Activated CD8-positive, alpha-beta memory T cell treated with anti-CD3 and anti-CD28 coated beads, Interleukin-2, amount 50 U/mL, for 4 hours (primary cell): ENCODE measurements around the gene NCAPD2.

ENCODE experiments used
- DNase-seq: peaks from one replicate; pipeline ENCODE4 v3.0.0-alpha.2; 2020

NCAPD2 gene

DNA sequence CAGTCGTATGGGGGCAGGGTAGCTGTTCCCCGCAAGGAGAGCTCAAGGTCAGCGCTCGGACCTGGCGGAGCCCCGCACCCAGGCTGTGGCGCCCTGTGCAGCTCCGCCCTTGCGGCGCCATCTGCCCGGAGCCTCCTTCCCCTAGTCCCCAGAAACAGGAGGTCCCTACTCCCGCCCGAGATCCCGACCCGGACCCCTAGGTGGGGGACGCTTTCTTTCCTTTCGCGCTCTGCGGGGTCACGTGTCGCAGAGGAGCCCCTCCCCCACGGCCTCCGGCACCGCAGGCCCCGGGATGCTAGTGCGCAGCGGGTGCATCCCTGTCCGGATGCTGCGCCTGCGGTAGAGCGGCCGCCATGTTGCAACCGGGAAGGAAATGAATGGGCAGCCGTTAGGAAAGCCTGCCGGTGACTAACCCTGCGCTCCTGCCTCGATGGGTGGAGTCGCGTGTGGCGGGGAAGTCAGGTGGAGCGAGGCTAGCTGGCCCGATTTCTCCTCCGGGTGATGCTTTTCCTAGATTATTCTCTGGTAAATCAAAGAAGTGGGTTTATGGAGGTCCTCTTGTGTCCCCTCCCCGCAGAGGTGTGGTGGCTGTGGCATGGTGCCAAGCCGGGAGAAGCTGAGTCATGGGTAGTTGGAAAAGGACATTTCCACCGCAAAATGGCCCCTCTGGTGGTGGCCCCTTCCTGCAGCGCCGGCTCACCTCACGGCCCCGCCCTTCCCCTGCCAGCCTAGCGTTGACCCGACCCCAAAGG, 41.2 kb downstream of the NCAPD2 start:
- DNase-seq, result peak; percentile 69

DNA sequence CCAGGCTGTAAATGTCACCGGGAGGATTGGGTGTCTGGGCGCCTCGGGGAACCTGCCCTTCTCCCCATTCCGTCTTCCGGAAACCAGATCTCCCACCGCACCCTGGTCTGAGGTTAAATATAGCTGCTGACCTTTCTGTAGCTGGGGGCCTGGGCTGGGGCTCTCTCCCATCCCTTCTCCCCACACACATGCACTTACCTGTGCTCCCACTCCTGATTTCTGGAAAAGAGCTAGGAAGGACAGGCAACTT, 41.7 kb downstream of the NCAPD2 start:
- no peak for DNase-seq

DNA sequence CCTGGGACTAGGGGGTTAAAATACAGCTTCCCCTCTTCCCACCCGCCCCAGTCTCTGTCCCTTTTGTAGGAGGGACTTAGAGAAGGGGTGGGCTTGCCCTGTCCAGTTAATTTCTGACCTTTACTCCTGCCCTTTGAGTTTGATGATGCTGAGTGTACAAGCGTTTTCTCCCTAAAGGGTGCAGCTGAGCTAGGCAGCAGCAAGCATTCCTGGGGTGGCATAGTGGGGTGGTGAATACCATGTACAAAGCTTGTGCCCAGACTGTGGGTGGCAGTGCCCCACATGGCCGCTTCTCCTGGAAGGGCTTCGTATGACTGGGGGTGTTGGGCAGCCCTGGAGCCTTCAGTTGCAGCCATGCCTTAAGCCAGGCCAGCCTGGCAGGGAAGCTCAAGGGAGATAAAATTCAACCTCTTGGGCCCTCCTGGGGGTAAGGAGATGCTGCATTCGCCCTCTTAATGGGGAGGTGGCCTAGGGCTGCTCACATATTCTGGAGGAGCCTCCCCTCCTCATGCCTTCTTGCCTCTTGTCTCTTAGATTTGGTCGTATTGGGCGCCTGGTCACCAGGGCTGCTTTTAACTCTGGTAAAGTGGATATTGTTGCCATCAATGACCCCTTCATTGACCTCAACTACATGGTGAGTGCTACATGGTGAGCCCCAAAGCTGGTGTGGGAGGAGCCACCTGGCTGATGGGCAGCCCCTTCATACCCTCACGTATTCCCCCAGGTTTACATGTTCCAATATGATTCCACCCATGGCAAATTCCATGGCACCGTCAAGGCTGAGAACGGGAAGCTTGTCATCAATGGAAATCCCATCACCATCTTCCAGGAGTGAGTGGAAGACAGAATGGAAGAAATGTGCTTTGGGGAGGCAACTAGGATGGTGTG, 42.3 kb downstream of the NCAPD2 start:
- no peak for DNase-seq

DNA sequence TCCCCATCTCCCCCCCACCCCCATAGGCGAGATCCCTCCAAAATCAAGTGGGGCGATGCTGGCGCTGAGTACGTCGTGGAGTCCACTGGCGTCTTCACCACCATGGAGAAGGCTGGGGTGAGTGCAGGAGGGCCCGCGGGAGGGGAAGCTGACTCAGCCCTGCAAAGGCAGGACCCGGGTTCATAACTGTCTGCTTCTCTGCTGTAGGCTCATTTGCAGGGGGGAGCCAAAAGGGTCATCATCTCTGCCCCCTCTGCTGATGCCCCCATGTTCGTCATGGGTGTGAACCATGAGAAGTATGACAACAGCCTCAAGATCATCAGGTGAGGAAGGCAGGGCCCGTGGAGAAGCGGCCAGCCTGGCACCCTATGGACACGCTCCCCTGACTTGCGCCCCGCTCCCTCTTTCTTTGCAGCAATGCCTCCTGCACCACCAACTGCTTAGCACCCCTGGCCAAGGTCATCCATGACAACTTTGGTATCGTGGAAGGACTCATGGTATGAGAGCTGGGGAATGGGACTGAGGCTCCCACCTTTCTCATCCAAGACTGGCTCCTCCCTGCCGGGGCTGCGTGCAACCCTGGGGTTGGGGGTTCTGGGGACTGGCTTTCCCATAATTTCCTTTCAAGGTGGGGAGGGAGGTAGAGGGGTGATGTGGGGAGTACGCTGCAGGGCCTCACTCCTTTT, 43.1 kb downstream of the NCAPD2 start:
- DNase-seq, result no peak

DNA sequence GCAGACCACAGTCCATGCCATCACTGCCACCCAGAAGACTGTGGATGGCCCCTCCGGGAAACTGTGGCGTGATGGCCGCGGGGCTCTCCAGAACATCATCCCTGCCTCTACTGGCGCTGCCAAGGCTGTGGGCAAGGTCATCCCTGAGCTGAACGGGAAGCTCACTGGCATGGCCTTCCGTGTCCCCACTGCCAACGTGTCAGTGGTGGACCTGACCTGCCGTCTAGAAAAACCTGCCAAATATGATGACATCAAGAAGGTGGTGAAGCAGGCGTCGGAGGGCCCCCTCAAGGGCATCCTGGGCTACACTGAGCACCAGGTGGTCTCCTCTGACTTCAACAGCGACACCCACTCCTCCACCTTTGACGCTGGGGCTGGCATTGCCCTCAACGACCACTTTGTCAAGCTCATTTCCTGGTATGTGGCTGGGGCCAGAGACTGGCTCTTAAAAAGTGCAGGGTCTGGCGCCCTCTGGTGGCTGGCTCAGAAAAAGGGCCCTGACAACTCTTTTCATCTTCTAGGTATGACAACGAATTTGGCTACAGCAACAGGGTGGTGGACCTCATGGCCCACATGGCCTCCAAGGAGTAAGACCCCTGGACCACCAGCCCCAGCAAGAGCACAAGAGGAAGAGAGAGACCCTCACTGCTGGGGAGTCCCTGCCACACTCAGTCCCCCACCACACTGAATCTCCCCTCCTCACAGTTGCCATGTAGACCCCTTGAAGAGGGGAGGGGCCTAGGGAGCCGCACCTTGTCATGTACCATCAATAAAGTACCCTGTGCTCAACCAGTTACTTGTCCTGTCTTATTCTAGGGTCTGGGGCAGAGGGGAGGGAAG, 43.9 kb downstream of the NCAPD2 start:
- DNase-seq, result peak; percentile 86

DNA sequence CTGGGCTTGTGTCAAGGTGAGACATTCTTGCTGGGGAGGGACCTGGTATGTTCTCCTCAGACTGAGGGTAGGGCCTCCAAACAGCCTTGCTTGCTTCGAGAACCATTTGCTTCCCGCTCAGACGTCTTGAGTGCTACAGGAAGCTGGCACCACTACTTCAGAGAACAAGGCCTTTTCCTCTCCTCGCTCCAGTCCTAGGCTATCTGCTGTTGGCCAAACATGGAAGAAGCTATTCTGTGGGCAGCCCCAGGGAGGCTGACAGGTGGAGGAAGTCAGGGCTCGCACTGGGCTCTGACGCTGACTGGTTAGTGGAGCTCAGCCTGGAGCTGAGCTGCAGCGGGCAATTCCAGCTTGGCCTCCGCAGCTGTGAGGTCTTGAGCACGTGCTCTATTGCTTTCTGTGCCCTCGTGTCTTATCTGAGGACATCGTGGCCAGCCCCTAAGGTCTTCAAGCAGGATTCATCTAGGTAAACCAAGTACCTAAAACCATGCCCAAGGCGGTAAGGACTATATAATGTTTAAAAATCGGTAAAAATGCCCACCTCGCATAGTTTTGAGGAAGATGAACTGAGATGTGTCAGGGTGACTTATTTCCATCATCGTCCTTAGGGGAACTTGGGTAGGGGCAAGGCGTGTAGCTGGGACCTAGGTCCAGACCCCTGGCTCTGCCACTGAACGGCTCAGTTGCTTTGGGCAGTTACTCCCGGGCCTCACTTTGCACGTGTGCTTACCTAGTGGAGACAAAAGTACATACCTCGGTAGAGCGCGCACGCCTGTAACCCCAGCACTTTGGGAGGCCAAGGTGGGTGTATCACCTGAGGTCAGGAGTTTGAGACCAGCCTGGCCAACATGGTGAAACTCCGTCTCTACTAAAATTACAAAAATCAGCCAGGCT, 44.8 kb downstream of the NCAPD2 start:
- no peak for DNase-seq

DNA sequence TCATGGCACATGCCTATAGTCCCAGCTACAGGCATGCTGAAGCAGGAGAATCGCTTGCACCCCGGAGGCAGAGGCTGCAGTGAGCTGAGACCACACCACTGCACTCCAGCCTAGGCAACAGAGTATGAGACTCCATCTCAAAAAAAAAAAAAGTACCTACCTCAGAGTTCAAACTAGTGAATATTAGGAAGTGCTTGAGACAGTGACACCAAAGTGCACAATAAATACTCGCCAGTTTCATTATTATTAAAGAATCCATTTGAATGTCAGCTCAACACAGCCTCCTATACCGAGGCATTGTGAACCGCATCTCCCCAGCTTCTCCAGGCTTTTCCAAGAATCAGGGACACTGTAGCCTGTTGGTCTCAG, 45.4 kb downstream of the NCAPD2 start:
- no peak for DNase-seq

DNA sequence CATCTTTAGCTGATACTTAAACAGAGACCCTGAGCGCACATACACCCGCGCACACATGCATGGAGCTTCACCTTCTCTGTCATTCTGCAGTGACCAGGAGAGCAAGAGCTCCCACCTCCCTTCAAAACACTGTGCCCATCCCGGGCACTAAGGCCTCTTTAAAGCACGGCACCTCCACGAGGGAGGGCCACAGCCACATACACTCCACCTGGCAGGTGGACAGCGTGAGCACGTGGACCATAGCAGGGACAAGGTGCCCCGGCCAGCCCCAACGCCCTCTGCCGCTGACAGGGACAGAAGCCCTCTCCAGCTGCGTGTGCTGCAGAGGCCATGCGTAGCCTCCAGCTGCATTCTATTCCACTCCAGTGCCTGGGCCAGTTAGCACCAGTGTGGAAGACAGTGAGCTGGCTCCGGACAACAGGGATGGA, 45.8 kb downstream of the NCAPD2 start:
- DNase-seq, result no peak

DNA sequence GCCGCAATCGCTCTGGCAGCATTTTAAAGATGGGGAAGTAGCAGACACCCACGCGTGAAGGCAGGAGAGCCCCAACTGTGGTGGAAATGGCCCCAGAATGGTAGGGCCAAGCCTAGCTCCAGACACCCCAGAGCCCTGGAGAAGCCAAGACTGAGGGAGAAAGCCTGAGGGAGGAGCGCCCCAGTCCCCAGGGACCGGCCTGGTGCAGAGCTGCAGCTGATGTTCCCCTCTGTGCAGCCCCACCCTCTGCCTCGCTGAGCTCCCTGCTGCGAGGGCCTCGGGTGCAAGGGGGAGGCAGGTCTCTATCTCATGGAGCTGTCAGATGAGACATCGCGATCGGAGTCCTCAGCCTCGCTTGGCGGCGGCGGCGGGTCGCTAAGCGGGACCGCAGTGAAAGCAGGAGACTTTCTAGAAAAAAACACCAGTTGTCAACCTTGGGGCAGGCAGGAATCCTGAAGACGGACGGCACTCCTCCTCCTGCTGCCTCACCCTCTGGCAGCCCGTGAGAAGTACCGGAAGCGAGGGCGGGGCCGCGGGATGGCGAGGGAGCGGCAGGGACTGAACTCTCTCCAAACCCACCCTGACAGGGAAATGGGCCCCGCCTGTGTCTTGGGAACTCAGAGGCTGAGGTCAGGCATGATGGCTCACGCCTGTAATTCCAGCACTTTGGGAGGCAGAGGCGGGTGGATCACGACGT, 46.4 kb downstream of the NCAPD2 start:
- no peak for DNase-seq

DNA sequence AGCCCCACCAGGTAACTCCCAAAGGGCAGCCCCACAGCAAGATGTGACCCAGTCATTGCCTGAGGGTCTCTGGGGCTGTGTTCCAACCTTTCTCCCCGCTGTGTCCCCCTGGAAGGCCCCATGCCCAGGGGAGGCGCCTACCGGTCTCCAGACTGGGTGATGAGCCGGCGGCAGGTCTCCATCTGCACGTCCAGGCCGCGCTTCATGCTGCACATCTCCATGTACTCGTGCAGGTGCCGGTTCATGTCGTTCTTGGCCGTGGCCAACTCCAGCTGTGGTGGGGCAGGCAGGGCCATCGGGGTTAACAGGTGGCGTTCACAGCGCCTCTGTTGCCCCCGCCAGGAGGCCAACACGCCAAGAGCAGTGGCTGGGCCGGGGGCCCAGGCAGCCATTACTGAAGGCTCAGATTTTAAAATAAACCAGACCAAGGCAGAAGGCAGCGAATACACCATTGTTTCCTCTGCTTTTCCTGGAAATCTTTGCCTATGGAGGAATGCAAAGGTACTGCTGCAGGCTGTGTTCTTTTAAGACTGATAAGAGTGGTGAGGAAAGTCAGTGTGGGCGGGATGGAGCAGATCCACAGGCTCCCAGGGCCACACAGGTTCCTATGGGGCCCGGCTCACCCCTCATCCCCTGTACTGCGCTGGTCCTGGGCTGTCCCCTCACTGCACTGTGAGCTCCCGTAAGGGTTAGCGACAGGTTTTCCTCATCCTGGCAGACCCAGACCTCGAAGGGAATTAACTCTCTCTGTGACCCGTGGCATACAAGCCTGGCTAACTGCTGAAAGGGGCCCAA, 47.7 kb downstream of the NCAPD2 start:
- DNase-seq, result no peak

DNA sequence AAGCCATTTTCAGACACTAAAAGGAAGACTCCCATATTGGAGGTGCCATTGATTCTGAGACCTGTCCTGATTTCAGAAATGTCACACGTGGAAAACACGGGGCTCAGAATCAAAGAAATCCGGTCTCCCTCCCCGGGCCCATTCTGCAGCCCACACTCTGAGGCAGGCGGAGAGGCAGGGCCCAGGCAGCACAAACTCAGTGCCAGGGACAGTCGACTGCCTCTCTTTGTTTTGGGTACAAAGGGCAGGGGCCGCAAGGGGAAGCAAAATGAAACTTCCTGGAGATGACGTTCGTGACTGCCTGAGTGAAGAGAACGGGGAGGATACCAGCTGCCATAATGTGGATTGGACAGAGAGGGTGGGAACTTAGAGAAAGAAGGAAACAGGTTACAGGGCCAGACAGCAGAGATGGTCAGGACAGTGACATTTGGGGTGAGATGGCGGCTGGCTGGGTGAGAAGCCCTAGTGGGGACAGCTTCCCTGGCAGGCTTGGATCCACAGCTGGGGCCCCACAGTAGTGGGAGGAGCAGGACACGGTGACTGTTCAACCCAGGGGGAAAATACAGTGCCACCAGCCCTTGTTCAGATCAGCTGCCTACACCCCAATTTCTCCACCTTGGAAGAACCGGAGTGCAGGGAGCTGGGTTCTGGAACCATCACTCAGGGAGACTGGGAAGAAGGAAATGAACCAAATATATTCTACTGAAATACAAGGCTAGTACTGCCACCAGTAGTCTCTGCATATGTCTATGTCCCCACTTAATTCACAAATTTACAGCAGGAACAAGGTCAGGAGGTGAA, 48.5 kb downstream of the NCAPD2 start:
- no peak for DNase-seq

DNA sequence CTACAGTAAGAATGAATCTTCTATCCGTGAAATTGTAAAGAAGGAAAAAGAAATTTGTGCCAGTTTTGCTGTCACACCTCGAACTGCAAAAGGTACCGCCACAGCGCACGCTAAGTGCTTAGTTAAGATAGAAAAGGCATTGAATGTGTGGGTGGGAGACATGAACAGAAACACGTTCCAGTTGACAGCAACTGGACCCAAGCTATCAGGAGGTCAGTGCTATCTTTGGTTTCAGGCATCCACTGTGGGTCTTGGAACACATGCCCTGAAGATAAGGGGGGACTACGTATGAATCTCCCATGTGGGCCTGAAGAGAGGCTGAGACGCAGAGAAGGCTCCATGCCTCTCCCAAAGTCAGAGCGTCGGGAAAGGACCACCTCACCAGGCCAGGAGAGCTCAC, 52.1 kb downstream of the NCAPD2 start:
- no peak for DNase-seq

DNA sequence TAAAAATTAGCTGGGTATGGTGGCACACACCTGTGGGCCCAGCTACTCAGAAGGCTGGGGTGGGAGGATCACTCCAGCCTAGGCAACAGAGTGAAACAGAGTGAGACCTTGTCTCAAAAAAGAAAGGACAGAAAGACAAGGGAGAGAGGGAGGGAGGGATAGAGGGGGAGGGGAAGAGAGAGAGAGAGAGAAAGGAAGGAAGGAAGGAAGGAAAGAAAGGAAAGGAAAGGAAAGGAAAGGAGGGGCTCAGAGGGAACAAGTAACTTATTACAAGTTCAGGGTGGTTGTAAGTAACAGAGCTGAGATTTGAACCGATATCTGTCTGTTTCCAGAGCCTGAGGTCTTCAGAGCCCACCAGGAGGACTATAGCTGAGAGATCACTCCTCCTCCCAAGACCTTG, 53.7 kb downstream of the NCAPD2 start:
- no peak for DNase-seq

DNA sequence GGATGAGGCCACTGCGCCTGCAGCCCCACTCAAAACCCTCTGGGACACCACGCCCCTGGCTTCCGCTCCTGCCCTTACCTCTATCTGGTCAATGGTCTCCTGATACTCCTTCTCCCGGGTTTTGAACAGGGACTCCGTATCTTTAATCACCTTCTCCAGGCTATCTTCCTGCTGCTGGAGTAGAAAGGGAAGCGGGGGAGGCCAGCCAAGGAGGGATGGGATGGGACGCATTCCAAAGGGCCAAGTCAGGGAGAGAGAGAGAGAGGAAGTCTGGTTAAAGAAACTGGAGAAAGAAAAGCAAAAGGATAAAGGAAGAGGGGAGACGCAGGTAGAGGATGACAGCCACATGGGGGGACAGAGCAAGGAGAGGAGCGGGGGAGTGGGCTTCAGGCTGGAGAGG, 54.1 kb downstream of the NCAPD2 start:
- DNase-seq, result no peak

DNA sequence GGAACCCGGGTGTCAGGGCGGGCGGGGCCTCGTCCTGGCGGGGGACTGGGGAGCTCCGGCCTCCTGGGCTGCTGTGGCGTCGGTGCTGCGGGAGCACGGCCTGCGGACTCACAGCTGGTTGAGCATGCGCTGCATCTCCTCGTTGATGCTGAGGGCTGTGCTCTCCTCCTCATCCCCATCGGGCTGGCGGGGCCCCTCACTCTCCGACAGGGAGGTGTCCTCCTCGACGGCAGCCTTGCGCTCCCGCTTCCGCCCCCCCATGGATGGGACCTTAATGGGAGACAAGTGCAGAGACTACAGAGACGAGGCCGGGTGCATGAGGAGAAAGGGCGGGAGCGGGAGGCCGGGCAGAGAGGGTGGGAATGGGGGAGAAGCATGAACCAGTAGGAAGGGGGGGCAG, 54.7 kb downstream of the NCAPD2 start:
- DNase-seq, result no peak

DNA sequence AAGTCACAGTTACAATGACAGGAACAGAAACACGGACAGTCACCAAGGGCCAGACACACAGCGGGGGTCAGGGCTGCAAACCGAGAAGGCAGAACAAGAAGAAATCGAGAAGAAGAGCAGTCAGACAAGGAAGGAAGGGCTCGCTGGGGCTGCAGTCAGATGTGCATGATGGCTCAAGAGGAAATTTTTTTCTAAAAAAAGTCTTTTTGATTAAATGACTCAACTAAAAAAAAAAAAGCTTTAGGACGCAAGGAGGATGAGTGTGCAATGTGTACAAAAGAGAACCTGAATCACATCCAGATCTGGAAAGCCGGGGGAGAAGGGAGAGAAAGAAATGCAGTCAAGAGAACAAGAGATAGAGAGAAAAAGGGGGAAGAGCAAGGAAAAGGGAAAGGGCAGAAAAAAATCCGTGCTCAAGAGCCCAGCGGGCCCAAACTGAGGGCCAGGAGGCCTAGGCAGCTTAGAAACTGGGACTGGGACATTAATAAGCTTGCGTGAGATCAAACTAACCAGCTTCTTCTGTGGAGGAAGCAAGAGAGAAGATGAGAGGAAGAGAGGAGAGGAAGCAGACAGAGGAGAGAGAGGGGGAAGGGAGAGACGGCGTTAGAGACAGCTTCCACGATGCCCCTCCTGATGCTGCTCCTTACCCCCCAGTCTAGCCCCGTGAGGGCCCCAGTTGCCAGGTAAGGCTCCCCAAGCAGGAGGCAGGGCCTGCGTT, 55.2 kb downstream of the NCAPD2 start:
- DNase-seq, result no peak

DNA sequence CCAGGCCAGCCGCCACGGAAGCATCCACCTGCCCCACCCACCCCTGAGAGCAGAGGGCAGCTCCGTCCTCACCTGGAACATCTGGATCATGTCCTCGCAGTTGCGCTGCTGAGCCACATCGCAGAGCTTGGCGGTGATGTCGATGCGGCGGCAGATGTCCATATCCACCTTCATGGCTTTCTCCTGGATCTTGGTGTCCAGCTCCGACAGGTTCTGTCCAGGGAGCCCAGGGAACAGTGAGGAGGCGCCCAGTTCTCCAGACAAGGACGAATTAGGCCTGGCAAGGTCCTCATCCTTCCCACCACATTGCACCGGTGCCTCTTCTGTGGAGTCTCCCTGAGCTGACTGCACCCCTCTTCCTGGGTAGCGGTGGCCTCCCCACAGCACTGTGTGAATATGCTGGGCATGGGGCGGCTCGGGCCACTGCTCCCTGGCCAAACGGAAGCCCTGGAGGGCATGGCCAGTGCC, 55.8 kb downstream of the NCAPD2 start:
- no peak for DNase-seq

DNA sequence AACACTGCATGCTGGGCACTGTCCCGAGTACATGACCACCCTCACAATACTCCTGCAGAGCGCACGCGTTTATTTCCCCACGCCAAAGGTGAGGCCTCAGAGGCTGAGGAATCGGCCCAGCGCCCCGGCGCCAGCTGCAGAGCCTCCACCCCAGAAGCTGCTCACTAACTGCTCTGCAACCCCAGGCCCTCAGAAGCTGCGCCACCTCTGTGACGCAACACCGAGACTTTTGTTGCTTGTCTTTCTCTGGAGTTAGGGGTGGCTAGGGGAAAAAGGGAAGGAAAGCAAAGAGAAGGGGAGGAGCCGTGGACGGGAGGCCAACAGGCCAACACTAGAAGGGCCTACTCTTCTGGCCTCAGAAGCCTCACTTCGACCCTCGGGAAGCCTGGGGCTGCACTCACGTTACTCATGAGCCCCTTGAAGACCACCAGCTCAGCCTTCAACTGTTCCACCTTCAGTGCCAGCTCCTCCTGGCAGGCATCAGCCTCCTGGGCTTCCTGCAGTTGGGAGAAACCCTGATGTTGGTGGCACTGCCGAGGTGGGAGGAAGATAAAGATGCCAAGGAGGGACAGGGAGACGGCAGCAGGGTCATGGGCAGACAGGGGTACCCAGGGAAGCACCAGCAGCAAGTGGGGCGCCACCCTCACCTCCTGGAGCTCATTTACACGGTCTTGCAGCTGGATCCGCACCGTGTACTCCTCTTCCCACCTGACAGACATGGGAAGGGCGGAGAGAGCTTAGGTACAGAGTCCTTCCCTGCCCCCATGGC, 56.6 kb downstream of the NCAPD2 start:
- DNase-seq, result no peak
